ENCODE results near the gene NTHL1. TPM values are rescaled to one million over a fixed set of nuclear protein-coding genes. Genes with fewer than 3 reads are reported as not detected.

NTHL1 gene
- total and polyA plus RNA-seq, 2 of the 13 experiments (the other 11 are each of a cell fraction or from before 2014, with no cell fraction given) = 47.5 to 64.9 TPM

- intact Hi-C loops (cut with micrococcal nuclease; ENCODE audit: unreplicated experiment) (no loop called here), in situ Hi-C loops (cut with HindIII; ENCODE audit: extremely low pct_ligation_motif_present, low pct_unique_long_range_greater_than_20kb) (no loop called here)
- Histone ChIP-seq H3K79me2 (ENCODE audit: insufficient read depth, low read length) (peaks cover 52% of the 10 kb centered on the region), H3K4me2 (ENCODE audit: low read depth, low read length) (peak overlapping the region; percentile 83), H3K9me3 (ENCODE audit: low read length) (no peaks in the 10 kb centered on the region), H3K36me3 (replicated peaks in 1 of 2; ENCODE audit: control insufficient read depth in 1 of 2, insufficient read depth in 2 of 2, low read length in 2 of 2) (peaks cover 4 to 12% of the 10 kb centered on the region in 2 experiments; a peak in 2 of 5 replicates), H3K9ac (ENCODE audit: insufficient read depth, low read depth, low read length) (peak overlapping the region; percentile 93; the same call in 1 of the 2 replicates), H3K4me1 (ENCODE audit: insufficient read depth, low read length) (peaks cover 66% of the 10 kb centered on the region), H3K4me3 (replicated peaks in 1 of 3; ENCODE audit: insufficient read depth in 1 of 3, low read depth in 2 of 3, low read length in 3 of 3) (peak overlapping the region in 2 of 3 experiments; percentile 76 to 79; a peak in 5 of 6 replicates), H3K27ac (ENCODE audit: extremely low read length, insufficient read depth, low read length) (no peak overlapping the region), H2AFZ (ENCODE audit: low read length) (no peak overlapping the region), H3K27me3 (ENCODE audit: control insufficient read depth in 1 of 2, insufficient read depth in 2 of 2, low read length in 2 of 2) (no peaks in the 10 kb centered on the region), H4K20me1 (ENCODE audit: insufficient read depth, low read length) (peaks cover 18% of the 10 kb centered on the region; the same call in 1 of the 2 replicates)
- 88% methylated on average over 9 of the region's 16 CpGs for WGBS (ENCODE audit: low lambda C conversion rate)
- ATAC-seq (no peak), FAIRE-seq (no peak), DNase-seq (ENCODE audit: low spot score) (no peak)
- ChIA-PET CTCF (ENCODE audit: low intra/inter-chr PET ratio, low total read pairs) (no interaction called here), POLR2A (interaction anchor here (1.0 to 2.1 kb wide), 6 partner anchors 17 to 243 kb away, joined by 3 to 16 read pairs (median 6); partner anchors contain the start of genes RPS2 and TRAF7)
- TF ChIP-seq MNT (IDR thresholded peaks at IDR 0.05) (peak; percentile 71), RBFOX2 (IDR thresholded peaks at IDR 0.05; ENCODE audit: low read depth, low read length) (0 out of 2 replicates have a peak, but pooled peaks have one; percentile 30), ERF (CRISPR knock-in tag; IDR thresholded peaks at IDR 0.05) (no peak)
- BruUV-seq (replicated peaks) = no TSS peak
Observed at GRCh38 chr16:2007081-2007836, 40.4 kb downstream of the NTHL1 start.

GRCh38 chr16:2006317-2006716 is 41.3 kb downstream of the NTHL1 start:
- ATAC-seq (no peak), FAIRE-seq (no peak), DNase-seq (ENCODE audit: low spot score) (no peak)
- POLR2A ChIA-PET = no interaction called here
- Histone ChIP-seq H2AFZ (ENCODE audit: low read length) (no peak overlapping the region), H3K4me2 (ENCODE audit: low read depth, low read length) (no peak overlapping the region), H3K4me3 (replicated peaks in 1 of 3; ENCODE audit: insufficient read depth in 1 of 3, low read depth in 2 of 3, low read length in 3 of 3) (no peak overlapping the region), H4K20me1 (ENCODE audit: insufficient read depth, low read length) (peaks cover 18% of the 10 kb centered on the region; the same call in 1 of the 2 replicates), H3K4me1 (ENCODE audit: insufficient read depth, low read length) (peaks cover 57% of the 10 kb centered on the region), H3K27ac (ENCODE audit: extremely low read length, insufficient read depth, low read length) (no peak overlapping the region), H3K9ac (ENCODE audit: insufficient read depth, low read depth, low read length) (no peak overlapping the region), H3K9me3 (ENCODE audit: low read length) (no peaks in the 10 kb centered on the region), H3K27me3 (ENCODE audit: control insufficient read depth in 1 of 2, insufficient read depth in 2 of 2, low read length in 2 of 2) (no peaks in the 10 kb centered on the region), H3K36me3 (replicated peaks in 1 of 2; ENCODE audit: control insufficient read depth in 1 of 2, insufficient read depth in 2 of 2, low read length in 2 of 2) (peaks cover 11 to 22% of the 10 kb centered on the region in 2 experiments; a peak in 4 of 5 replicates), H3K79me2 (ENCODE audit: insufficient read depth, low read length) (peaks cover 52% of the 10 kb centered on the region)
- 95% methylated on average over 7 of the region's 8 CpGs for WGBS (ENCODE audit: low lambda C conversion rate)
- CTCF ChIA-PET (ENCODE audit: low intra/inter-chr PET ratio, low total read pairs) = no interaction called here
- in situ Hi-C loops (cut with HindIII; ENCODE audit: extremely low pct_ligation_motif_present, low pct_unique_long_range_greater_than_20kb) = no loop called here
- BruUV-seq (replicated peaks) = no TSS peak
- intact Hi-C loops (cut with micrococcal nuclease; ENCODE audit: unreplicated experiment) = no loop called here
- no peak for TF ChIP-seq KLF16 (CRISPR knock-in tag; IDR thresholded peaks at IDR 0.05)
- no peak for TF ChIP-seq THYN1 (CRISPR knock-in tag; IDR thresholded peaks at IDR 0.05; ENCODE audit: borderline replicate concordance, low read depth)
- no peak for TF ChIP-seq SAP130 (CRISPR knock-in tag; IDR thresholded peaks at IDR 0.05; ENCODE audit: low read depth)
- TF ChIP-seq ZBTB21 (CRISPR knock-in tag; IDR thresholded peaks at IDR 0.05) = no peak
- TF ChIP-seq MXI1 (IDR thresholded peaks at IDR 0.05; ENCODE audit: borderline replicate concordance, low read depth, low read length) = no peak
- no peak for TF ChIP-seq HOXA7 (CRISPR knock-in tag; IDR thresholded peaks at IDR 0.05)
- no peak for TF ChIP-seq ARHGAP35 (CRISPR knock-in tag; IDR thresholded peaks at IDR 0.05; ENCODE audit: borderline replicate concordance)
- no peak for TF ChIP-seq SKIL (CRISPR knock-in tag; IDR thresholded peaks at IDR 0.05; ENCODE audit: borderline replicate concordance)
